Fibroblast of the aortic adventitia (primary cell): ENCODE results near the gene CLDN24. TPM values are rescaled to one million over a fixed set of nuclear protein-coding genes. Genes with fewer than 3 reads are reported as not detected.

Experiments used
- DNase-seq: peaks from one replicate; pipeline ENCODE4 v3.0.0-alpha.2; 2010; ENCODE audit warnings: low read depth
- H3K4me3 ChIP-seq: 2 replicates; pipeline ENCODE4 v1.5.1; 2011; ENCODE audit warnings: low read depth, mild to moderate bottlenecking, control low read depth, low read length, moderate library complexity
- CTCF ChIP-seq: IDR thresholded peaks from 2 replicates; pipeline ENCODE4 v1.5.1; 2011; ENCODE audit warnings: mild to moderate bottlenecking, low read length, control low read depth, inconsistent platforms; ENCODE audit not compliant: insufficient read depth
- total RNA-seq: library from RNA; depleted of rRNA; stranded (reverse); fragments of >200 nt; gene quantifications from 2 replicates; pipeline ENCODE4 v1.2.3, GENCODE V29; 2012; ENCODE audit warnings: low replicate concordance

CLDN24 gene
- total RNA-seq, 1 donor = not detected

- no peak for DNase-seq
- no peak overlapping the region for H3K4me3 ChIP-seq
- no peak for TF ChIP-seq CTCF
Observed at GRCh38 chr4:183314806-183315205, 7.4 kb downstream of the CLDN24 start.

- TF ChIP-seq CTCF = no peak
- no peak overlapping the region for H3K4me3 ChIP-seq
- DNase-seq = no peak
Observed at GRCh38 chr4:183314336-183314735, 7.9 kb downstream of the CLDN24 start.

GRCh38 chr4:183312841-183313240, 9.4 kb downstream of the CLDN24 start:
- no peak for DNase-seq
- no peak overlapping the region for H3K4me3 ChIP-seq
- no peak for TF ChIP-seq CTCF

GRCh38 chr4:183306811-183307210, 15.4 kb downstream of the CLDN24 start:
- DNase-seq = no peak
- no peak overlapping the region for H3K4me3 ChIP-seq
- no peak for TF ChIP-seq CTCF

- H3K4me3 ChIP-seq = no peak overlapping the region
- no peak for DNase-seq
- TF ChIP-seq CTCF = no peak
Observed at GRCh38 chr4:183304538-183304937, 17.7 kb downstream of the CLDN24 start.

- no peak overlapping the region for H3K4me3 ChIP-seq
- no peak for TF ChIP-seq CTCF
- DNase-seq = no peak
Observed at GRCh38 chr4:183304067-183304466, 18.2 kb downstream of the CLDN24 start.

DNA sequence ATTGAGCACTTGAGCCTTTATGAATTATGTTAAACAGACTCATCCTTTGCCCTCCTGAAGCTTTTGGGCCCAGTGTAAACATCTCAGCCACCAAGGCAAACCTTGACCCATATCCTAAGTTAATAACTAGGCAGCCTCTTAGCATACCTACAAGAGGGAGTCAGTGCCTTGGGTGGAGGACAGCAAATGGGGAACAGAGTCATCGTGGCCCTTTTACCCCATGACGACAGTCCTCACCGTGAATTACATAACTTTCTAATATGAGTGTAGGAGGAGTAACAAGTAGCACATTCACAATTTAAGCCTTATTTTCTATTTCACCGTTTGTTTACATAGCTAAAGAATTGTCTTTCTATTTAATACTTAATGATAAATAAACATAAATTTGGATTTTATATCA, 18.9 kb downstream of the CLDN24 start:
- no peak for DNase-seq
- no peak overlapping the region for H3K4me3 ChIP-seq
- TF ChIP-seq CTCF = no peak
